Subcutaneous adipose tissue (tissue), 4 donors: ENCODE data around the gene ANKRD13D. TPM values are rescaled to one million over a fixed set of nuclear protein-coding genes. Genes with fewer than 3 reads are reported as not detected.

Source experiments
- total RNA-seq, 4 donors: library from RNA; depleted of rRNA; stranded (reverse); fragments of >200 nt; gene quantifications; one replicate each; pipeline ENCODE4 v1.1.0, GENCODE V29; 2016
- TF ChIP-seq, protein P1 (sequence below): fragments of 450-650 bp; IDR thresholded peaks from one replicate; pipeline ENCODE4 v1.5.1; 2016; ENCODE audit warnings: low read depth, mild to moderate bottlenecking, control low read depth, antibody characterized with exemption, moderate library complexity

Gene ANKRD13D
- total RNA-seq, 4 donors from 2014 or later: 12.4 to 43.7 (median 31.4) TPM

DNA sequence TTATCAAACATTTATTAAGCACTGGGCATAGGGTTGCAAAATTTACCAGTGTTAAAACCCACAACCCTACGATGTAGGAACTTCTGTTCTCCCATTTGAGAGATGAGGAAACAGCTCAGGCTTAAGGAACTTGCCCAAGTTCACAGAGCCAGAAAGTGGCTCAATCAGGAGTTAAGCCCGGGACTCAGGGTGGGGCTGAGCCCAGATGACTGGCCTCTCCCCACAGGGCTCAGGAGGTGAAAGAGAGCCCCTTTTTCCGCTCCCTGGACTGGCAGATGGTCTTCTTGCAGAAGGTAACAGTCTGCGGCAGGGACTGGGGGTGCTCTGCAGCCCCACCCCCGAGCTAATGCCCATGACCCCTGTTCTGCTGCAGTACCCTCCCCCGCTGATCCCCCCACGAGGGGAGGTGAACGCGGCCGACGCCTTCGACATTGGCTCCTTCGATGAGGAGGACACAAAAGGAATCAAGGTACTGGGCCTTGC lies 5.6 kb upstream of the ANKRD13D start:
- TF ChIP-seq, protein P1, sequence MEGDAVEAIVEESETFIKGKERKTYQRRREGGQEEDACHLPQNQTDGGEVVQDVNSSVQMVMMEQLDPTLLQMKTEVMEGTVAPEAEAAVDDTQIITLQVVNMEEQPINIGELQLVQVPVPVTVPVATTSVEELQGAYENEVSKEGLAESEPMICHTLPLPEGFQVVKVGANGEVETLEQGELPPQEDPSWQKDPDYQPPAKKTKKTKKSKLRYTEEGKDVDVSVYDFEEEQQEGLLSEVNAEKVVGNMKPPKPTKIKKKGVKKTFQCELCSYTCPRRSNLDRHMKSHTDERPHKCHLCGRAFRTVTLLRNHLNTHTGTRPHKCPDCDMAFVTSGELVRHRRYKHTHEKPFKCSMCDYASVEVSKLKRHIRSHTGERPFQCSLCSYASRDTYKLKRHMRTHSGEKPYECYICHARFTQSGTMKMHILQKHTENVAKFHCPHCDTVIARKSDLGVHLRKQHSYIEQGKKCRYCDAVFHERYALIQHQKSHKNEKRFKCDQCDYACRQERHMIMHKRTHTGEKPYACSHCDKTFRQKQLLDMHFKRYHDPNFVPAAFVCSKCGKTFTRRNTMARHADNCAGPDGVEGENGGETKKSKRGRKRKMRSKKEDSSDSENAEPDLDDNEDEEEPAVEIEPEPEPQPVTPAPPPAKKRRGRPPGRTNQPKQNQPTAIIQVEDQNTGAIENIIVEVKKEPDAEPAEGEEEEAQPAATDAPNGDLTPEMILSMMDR: no peak

DNA sequence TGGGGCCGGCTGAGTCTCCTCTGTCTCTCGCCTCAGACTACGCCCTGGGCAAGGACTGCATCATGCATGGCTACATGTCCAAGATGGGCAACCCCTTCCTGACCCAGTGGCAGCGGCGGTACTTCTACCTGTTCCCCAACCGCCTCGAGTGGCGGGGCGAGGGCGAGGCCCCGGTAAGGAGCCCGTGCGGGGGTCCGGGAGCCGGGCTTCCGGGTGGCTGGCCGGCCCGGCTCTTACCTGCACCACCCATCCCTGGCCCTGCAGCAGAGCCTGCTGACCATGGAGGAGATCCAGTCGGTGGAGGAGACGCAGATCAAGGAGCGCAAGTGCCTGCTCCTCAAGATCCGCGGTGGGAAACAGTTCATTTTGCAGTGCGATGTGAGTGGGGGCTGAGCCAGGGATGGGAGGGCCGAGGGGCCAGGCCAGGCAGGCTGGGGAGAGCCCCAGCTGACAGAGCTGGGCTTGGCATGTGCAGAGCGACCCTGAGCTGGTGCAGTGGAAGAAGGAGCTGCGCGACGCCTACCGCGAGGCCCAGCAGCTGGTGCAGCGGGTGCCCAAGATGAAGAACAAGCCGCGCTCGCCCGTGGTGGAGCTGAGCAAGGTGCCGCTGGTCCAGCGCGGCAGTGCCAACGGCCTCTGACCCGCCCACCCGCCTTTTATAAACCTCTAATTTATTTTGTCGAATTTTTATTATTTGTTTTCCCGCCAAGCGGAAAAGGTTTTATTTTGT lies 4.1 kb upstream of the ANKRD13D start:
- TF ChIP-seq, protein P1: no peak

DNA sequence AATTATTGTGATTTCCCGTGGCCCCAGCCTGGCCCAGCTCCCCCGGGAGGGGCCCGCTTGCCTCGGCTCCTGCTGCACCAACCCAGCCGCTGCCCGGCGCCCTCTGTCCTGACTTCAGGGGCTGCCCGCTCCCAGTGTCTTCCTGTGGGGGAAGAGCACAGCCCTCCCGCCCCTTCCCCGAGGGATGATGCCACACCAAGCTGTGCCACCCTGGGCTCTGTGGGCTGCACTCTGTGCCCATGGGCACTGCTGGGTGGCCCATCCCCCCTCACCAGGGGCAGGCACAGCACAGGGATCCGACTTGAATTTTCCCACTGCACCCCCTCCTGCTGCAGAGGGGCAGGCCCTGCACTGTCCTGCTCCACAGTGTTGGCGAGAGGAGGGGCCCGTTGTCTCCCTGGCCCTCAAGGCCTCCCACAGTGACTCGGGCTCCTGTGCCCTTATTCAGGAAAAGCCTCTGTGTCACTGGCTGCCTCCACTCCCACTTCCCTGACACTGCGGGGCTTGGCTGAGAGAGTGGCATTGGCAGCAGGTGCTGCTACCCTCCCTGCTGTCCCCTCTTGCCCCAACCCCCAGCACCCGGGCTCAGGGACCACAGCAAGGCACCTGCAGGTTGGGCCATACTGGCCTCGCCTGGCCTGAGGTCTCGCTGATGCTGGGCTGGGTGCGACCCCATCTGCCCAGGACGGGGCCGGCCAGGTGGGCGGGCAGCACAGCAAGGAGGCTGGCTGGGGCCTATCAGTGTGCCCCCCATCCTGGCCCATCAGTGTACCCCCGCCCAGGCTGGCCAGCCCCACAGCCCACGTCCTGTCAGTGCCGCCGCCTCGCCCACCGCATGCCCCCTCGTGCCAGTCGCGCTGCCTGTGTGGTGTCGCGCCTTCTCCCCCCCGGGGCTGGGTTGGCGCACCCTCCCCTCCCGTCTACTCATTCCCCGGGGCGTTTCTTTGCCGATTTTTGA lies 3.3 kb upstream of the ANKRD13D start:
- TF ChIP-seq, protein P1: no peak

DNA sequence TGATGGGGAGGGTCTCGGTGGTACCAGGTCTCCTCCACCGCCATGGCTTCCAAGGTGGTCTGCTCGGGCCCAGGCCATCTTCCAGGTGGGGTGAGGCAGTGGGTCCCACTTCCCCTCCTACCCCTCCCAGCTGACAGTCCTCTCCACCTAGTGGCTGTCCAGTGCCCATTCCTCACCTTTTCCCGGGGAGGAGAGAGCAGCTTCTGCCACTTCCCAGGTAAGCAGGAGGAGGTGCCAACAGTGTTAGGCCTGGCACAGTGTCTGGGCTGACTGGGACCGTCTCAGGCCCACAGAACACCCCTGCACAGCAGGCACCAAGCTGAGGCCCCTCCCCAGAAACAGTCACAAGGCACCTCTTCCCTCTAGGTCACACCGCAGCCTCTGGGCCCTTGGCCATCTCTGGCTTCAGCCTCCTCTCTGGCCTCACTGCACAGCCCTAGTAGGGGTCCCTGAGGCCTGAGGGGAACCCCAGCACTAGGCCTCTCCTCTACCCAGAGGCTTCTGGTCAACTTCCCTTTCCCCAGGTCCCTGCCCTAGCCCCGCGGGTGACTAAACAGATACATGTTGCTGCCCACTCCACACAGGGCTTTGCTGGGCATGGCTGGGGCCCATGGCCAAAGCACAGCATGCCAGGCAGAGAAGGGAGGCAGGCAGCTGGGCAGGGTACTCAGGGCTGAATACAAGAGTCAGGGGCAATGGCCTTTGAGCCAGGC lies 2.3 kb upstream of the ANKRD13D start:
- TF ChIP-seq, protein P1: no peak

DNA sequence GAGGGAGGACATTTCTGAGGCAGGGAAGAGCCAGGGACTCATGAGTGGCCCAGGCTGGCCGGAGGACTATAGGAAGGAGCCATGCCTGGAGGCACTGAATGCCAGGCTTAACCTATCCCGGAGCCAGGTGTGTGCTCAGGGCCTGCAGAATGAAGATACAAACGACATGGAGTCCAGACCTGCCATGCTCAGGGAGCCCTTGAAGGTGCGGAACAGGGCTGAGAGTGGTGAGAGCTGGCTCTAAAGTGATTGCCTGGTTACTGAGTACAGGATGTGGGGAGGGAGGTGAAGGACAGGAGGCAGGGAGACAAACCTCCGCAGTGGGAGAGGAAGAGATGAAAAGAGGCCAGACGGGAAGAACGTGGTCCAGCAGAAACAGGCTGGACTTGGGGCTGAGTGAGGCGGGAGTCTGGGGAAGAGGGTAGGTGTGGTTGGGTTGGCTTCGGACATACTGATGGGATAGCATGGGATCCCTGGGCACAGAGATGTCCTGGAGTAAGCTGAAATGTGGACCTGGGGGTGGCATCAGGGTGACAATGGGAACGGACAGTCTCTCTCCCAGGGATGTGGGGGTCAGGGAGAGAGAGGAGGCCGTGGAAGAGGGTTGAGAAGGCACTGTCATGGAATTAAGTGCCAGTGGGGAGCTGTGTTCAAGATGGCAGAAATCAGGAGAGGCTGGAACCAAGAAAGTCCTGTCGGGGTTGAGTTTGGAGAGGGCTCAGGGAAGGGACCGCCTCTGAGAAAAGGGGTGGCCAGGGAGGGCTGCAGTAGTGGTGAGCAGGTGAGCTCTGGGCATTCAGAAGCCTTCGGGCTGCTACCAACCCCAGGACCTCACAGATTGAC lies 1.5 kb upstream of the ANKRD13D start:
- TF ChIP-seq, protein P1: no peak

DNA sequence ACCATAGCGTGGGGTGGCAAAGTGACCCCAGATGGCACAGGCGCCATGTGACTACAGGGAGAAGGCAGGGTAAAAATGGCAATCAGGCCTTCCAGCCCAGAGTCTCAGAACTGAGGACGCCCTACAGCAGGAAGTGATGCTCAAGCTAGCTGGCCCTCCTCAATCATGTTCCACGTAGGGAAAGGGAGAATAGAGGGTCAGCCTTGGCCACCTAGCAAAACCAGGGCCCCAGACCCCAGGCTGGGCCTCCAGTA lies 978 bp upstream of the ANKRD13D start:
- TF ChIP-seq, protein P1: no peak
